Inflammatory macrophage treated with lipopolysaccharide for 1 hour (primary cell): ENCODE measurements around the gene LMO2.

Experiments
- DNase-seq, 2 donors: peaks; one replicate each; pipeline ENCODE4 v3.0.0-alpha.2; 2020 to 2022

LMO2 gene

DNA sequence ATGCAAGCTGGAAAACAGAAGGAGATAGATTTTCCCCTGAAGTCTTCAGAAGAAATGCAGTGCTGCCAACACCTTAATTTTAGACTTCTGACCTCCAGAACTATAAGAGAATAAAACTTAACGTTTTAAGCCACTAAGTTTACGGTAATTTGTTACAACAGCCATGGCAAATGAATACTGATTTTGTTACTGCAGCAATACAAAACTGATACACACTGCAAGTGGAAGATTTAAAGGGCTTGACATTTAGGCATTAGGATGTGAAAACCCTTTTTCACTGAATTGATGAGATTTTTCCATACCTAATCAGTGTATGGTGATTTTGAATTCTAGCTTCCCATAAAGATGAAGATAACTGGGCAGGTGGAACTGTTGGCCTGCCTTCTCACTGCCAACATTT, 22.1 kb upstream of the LMO2 start:
- DNase-seq: no peak

DNA sequence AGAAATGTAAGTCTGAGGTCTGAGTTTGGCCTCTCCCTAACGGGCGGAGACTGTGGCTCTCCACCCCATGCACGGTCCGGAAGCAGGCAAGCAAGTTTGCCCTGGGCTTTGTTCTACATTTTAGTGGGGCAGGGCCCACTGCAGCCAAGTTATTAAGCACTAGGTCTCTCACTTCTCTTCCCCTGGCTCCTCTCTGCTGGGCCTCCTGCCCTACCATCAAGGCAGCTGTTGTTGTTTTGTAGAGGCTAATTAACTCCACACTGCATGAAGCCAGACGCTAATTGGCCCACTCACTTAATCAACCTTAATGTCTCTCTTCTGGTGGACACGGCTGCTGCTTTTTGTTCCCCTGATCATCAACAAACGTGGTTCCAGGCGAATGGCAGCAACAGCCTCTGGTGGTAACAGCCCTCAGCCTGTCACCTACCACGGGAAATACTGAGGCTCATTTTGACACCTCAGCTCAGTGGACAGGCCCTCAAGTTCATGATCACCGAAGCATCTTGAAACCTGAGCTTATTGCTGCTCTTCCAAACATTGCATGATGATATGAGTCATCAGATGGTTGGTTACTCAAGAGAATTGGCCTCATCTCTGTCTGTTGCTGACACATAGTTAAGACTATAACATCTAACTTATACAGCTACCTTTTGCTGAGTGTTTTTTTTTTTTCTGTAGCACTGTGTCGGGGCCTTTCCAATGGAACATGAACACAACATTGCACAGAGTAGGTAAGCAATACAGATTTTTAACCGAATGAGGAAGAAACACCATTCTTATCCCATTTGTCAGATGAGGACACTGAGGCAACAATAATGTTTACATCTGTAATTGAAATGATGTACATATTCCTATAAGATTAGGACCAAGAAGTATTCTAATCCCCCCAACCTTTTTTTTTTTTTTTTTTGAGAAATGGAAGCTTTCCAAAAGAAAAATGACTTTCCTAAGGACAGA, 20.8 kb upstream of the LMO2 start:
- DNase-seq: peak; percentile 85 to 87

DNA sequence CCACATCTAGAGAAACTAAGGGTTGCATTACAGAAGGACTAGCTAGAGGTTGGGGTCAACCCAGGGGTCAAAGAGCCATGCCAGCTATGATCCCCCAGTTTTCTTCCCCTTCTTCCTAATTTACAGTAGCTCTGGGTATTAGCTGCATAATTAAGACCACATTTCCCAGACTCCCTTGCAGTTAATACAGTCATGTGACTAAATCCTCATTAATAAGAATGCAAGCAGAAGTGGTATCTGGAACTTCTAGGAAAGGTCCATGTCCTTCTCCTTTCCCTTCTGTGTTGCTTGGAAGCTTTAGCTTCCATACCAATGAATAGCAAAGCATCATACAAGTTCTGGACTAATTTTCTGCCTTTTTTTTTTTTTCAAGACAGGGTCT, 19.1 kb upstream of the LMO2 start:
- no peak for DNase-seq

DNA sequence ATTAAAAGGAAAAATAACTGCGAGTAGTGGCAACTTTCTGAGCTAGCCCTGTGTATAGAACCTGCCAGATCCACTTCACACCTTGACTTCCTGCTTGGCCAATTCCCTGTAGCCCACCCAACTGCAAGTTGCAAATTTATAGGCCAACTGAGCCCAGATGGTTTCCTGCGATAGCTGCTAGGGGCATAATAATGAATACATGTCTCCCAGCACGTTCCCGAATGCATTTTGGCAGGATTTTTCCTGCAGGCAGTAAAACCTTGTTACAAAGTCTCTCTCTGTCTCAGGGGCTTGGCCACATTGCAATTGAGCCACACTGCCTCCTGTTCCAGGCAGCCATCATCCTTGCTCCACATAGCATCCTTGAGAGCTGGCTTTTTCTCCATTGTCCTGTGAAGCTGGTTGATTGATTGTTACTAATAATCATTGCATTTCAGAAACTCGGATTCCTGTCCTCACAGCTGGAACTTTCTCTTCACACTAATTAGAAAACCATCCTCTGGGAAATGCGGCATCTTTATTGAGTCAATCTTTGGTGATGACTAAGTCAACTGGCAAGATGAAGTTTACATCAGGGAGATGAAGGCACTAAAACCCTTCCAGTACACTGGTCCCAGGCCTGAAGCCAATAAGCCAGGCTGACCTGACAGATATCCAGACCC, 18.6 kb upstream of the LMO2 start:
- no peak for DNase-seq

DNA sequence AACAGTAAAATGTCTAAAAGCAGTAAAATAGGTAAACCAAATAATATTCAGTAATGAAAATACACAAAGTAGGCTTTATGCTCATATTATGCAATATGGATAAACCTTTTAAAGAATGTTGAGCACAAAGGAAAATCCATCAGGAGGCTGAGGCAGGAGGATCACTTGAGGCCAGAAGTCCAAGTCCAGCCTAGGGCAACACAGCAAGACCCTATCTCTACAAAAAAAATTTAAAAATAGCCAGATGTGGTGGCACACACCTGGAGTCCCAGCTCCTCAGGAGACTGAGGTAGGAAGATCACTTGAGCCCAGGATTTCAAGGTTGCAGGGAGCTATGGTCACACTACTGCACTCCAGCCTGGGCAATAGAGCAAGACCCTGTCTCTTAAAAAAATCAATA, 17.7 kb upstream of the LMO2 start:
- DNase-seq: no peak

DNA sequence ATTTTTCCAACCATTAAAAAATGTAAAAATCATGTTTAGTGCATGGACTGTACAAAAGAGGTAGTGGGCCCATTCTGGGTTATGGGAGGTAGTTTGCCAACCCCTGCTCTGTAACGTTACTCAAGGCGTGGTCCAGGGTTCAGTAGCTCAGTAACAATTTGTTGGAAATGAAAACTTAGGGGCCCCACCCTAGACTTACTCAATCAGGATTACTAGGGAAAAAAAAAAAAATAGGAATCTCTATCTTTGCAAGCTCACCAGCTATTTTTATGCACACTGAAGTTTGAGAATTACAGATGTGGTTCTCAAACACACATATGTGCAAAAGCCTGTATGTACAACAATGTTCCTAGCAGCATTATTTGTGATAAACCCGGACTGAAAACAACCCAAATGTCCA, 17.3 kb upstream of the LMO2 start:
- DNase-seq: no peak

DNA sequence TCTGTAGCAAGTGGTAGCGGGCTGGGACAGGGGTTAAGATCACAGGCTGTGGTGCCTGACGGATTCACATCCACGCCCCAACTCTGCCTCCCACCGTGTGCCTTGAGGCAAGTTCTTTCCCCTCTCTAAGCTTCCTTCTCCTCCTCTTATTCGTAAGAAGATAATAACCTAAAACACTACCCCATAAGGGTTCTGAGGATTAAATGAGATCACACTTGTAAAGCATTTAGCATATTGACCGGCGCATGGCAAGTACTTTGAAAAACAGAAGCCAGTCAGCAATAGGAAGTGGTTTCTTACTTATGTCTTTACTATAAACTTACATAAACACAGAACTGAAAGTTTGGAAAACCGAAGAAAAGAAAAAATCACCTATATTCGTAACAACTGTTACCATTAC, 15.5 kb upstream of the LMO2 start:
- DNase-seq: peak in 1 of 2 donors; percentile 48

DNA sequence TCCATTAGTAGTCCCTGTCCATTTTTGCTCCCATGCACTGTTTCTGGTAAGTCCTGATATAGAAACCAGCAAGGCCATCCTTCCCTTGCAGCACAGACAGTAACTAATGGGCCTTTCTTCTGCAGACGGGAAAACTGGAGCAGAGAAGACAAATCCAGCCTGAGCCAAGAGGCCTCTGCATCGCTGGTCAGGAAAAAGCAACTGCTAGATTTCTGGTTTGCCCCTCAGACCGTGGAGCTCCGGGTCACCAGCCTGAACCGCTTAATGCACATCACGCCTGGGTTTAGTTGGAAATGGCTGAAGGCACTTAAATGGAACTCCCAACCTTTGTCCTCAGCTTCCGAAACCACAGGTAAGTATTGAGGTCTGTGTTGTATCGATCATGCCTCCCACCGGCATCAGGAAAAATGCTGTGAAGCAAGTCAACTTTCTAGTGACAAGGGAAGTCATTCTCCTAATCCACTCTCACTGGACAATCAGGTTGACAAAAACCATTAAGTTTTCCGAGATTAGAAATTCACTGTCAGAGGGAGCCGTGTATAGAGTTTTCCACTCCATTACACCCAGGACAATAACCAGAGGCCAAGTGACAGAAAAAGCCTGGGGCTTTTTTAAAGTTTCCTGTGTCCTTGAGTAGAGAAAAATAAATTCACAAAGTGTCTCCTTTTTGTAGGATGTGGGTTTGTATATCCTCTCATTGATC, 14.8 kb upstream of the LMO2 start:
- no peak for DNase-seq

DNA sequence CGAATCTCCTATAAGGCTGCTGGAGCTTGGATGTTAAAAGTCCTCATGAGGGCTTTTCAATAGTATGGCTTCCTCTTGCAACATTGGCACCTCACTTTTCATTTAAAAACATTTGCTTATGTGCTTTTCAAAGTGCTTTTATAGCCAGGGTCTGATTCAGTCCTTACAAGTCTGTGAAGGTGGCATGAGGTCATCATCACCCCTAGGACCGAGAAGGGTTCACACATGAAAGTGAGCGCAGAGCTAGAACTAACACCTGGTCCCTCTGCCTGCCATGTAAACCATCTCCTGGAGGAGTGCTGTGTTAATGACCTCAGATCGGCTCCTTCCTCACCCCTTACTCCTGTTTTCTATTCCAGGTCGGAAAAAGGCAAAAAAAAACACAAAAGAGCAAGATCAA, 12.2 kb upstream of the LMO2 start:
- no peak for DNase-seq

DNA sequence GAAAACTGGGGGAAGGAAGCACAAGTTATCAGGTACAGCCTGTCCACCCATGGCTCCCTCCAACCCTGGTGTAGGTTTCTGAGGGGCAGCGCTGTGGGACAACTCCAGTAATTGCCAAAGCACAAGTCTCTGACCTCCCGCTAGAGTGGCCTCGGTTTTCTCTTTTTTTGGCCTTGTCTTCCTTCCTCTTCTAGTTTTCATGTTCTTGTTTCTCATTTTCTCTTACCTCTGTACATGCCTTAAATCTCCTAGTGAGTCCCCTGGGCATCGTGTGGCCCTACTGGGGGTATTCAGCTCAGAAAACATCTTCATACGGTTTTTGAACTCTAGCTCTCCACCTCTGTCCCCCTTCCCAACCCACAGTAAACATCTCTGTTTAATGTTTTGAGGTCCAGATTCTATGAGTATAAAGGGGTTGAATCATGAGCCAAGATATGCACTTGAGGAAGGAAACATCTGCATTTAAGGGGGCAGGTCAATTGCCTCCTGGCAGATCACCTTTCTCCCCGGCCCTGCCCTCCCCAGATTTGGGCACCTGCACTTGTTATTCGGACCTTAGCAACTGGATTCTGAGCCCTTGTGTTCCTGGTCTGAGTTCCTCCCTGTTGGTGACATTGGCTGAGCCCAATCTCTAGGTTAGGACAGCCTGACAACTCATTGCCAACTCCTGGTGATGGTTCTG, 8.4 kb upstream of the LMO2 start:
- no peak for DNase-seq

DNA sequence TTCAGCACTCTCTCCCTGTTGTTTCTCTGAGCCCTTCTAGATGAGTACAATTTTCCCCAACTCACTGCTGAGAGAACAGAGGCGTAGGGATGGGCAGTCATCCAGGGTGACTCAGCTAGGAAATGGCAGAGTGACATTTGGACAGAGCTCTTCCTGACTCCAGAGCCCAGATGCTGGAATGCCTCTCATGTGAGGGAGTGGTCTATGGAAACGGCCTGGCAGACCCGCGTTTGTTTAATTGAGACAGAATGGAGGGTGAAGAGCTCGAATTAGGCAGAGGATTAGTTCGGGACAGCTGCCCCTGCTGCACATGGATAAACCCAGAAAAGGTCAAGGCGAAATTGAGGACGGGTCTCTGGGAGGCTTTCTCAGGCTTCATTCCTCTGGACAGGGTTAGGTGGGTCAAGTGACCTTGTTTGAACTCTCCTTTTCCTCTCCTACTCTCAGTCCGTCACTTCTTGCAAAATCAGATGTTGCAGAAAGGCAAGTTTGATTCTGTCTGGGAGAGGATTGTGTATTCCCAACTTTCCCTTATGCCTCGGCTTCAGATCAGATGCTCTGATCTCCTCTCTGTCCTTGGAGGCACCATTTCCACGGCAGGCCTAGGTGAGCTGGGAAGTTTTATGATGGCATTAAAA, 7.6 kb upstream of the LMO2 start:
- DNase-seq: peak in 1 of 2 donors; percentile 37

DNA sequence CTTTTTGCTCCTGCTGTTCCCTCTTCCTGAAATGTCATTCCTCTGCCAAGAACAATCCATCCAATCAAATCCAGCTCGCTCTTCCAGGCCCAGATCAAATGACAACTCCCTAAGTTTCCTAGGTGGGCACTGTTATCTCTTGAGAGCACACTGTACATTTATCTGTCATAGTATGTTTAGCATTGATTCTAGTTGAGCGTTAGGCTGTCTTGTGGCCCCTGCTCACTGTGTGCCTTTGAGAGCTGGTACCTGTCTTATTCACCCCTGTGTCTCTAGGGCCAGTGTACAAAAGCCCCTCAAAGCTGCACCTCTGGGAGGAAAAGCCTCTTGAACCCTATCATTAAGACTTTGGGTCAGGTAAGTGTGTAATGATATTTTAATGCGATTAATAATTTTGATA, 7.1 kb upstream of the LMO2 start:
- DNase-seq: no peak

DNA sequence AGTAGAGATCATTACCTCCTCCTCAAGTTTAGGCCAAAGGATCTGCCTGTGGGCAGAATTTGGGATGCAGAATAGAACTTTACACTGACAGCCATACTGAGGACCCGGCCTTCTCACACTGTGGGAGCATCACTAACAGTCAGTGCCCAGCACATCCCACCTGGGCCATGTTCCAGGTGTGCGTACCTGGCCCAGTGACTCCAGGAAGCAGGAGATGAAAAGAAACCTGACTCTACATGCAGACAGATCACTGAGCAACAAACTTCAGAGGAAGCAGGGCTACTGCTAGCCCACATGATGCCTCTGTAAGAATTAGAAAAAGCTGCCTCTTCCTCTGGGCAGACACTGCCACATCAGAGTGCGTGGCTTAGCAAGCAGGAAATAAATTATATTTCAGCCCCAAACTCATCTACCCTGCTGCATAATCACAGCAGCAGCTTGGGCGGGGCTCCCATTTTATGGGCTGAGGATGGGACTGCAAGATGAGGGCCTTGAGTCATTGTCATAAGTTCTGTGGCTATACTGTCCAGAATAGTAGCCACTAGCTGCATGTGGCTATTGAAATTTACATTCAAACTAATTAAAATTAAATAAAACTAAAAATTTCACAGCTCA, 6.0 kb upstream of the LMO2 start:
- DNase-seq: no peak

DNA sequence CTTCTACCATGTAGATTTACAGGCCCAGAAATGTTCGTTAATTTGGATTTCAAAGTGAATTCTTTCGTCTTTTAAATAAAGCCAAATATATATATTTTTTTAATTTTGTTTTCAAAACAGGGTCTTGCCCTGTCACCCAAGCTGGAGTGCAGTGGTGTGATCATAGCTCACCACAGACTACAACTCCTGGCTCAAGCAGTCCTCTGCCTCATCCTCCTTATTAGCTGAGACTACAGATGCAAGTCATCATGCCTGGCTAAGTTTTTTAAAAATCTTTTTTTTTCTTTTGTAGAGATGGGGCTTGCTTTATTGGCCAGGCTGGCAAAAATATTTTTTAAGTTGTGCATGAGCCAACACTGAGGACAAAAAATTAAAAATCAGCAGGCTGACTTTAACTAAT, 5.0 kb upstream of the LMO2 start:
- DNase-seq: no peak

DNA sequence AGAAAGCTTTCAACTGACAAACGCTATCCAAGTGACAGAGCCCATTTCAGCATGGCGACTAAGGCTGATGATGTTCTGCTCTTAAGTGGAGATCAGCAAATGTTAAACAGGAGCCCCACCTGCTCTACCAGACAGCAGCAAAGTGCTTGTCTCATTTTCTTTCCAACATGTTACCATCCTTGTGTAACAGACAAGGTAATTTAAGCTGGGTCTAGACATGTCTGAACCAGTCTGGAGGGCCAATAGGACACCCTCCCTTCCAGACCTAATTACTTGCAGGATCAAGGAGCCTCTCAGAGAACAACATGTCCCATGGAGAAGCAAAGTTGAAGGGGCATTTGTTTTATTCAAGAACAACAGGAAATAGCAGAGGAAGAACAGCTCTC, 3.9 kb upstream of the LMO2 start:
- DNase-seq: no peak

DNA sequence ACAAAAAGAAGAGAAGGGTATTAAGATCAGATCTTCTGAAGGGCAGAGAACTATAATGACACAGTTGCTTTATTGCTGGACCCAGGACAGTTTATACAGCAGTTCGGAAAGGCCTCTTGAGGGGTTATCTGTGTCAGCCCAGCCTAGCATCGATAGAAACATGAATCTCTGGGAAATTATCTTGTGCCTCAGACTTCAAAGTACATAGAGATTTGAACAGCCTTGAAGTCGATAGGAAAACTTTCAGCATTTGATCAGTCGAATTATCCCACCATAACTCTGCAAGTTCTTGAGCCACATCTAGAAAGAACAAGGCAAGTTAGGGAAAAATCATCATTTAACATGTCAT, 2.5 kb upstream of the LMO2 start:
- no peak for DNase-seq

DNA sequence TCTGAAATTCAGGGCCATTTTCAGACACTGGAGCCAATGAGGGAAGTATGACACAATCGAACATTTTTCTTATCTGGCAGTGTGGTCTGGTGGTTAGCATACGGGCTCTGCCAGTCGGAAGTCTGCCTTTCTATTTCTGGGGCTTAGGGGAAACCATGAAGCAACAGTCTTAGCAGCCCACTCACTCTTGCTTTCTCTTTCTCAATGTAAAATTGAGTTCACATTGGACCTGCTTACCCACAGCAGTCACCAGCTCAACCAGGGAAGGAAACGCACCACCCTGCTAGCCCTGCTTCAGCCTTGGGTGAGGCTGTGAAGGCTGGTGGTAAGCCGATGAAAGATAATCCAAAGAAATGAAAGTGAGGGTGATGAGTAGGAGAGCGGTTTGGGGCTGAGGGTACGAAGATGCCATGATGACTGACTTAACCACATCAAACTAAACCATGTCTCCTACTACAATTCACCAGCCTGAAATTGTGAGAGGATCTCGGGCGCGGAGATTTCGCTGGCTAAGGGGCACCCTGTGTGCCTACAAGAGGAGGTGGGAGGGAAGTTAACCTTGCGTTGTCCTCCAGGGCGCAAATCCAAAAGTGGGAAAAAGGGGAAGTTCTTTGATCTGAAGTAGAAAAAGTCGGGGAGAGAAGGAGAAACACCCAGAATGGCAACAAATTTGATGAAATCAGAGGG, 2.0 kb upstream of the LMO2 start:
- peak; percentile 91 to 95 for DNase-seq

DNA sequence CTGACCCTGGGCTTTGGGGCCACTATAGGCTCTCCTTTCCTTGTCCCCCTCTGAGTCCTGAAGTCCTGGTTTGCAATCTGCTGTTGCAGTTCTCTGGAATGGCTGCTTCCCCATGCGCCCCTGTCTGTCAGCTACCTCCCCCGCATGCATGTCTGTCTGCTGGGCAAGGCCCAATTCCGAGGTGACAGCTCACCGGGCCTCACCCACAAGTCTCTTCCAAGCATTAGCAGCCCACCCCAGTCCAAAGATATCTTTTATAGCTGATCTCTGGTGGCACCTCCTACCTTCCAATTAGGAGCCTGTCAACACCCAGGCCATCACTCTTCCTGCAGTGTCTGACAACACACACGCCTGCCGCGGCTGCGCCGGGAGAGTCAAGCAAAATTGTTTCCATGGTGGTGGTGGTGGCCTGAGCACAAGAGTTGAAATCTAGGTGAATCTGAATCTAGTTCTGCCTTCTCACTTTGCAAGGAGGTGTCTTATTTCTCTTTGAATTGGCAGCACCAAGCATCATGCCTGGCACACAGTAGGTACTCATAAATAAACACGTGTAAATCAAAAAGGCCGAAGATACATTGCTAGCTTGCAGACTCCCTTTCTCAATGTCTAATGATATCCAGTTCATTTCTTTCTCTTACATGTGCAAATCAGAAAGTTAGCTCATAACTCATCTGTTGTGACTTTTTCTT, 1.2 kb upstream of the LMO2 start:
- no peak for DNase-seq

DNA sequence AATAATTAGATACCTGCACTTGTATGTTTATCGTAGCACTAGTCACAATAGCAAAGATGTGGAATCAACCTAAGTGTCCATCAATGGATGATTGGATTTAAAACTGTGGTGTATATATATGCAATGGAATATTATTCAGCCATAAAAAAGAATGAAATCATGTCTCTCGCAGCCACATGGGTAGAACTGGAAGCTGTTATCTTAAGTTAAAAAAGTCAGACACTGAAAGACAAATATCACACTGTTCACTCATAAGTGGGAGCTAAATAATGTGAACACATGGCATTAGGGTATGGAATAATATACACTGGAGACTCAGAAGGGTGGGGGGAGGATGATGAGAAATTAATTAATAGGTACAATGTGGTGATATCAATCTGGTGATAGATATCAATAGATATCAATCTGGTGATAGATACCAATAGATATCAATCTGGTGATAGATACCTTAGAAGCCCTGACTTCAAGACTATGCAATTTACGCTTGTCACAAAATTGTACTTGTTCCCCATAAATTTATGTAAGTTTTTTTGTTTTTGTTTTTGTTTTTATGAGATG, 2.0 kb downstream of the LMO2 start:
- no peak for DNase-seq

DNA sequence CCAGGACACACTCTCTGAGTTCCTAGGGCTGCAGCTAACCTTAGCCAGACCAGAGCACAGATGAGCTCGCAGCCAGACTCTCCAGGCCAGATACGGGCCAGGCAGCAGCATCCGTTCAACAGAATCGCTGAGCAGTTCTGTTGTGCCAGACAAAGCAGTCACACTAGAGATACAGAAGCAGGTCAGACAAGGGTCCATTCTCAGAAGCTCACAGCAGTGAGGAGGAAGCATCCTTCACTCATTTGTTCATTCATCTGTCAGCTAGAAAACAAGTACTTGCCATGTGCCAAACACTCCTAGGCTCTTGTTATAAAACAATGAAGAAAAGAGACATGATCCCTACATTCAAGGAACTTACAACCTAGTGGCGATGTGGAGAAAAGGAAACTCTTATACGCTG, 2.6 kb downstream of the LMO2 start:
- DNase-seq: no peak

DNA sequence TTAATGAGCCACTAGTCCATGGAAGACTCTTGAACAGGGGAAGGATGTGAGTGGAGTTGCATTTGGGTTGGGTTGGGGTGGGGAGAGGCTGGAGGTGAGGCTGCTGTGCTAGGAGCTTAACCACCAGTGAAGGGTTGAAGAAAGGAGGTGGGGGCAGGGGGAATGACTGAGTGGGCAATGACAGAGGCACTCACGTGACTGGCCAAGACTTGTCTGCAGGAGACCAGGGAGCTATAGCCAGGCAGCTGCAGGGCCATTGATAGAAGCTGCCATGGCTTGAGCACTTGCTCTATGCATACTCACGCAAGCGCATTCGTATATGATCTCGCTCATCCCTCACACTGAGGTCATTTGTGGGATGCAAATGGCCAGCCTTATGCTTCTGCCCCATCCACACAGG, 4.0 kb downstream of the LMO2 start:
- no peak for DNase-seq
